HFFc6 (cell line): Measurements from ENCODE around the gene CCDC7. TPM values are rescaled to one million over a fixed set of nuclear protein-coding genes. Genes with fewer than 3 reads are reported as not detected.

ENCODE experiments used
- DNase-seq: peaks from one replicate; pipeline ENCODE4 v3.0.0-alpha.2; 2018
- H3K27ac Mint-ChIP-seq: 2 replicates; pipeline ENCODE4 v1.8.0; 2020; ENCODE audit warnings: mild to moderate bottlenecking, mixed read lengths
- H3K27me3 Mint-ChIP-seq: 2 replicates; pipeline ENCODE4 v1.8.0; 2021; ENCODE audit warnings: mild to moderate bottlenecking, moderate library complexity, mixed read lengths; ENCODE audit not compliant: insufficient read depth
- H3K36me3 Mint-ChIP-seq: 2 replicates; pipeline ENCODE4 v1.8.0; 2021; ENCODE audit warnings: low read depth, mixed read lengths
- H3K4me1 Mint-ChIP-seq: 2 replicates; pipeline ENCODE4 v1.8.0; 2020; ENCODE audit warnings: low read depth, mixed read lengths
- H3K4me3 Mint-ChIP-seq: 2 replicates; pipeline ENCODE4 v1.8.0; 2020; ENCODE audit warnings: mild to moderate bottlenecking, moderate library complexity, mixed read lengths
- H3K9me3 Mint-ChIP-seq: 2 replicates; pipeline ENCODE4 v1.8.0; 2020; ENCODE audit warnings: mild to moderate bottlenecking, mixed read lengths
- total RNA-seq, 6 experiments: library from RNA; stranded (reverse); fragmentation: NEBNext Ultra II Directional; extraction: Animal tissue kit (Norgen Biotek cat#: 25700); gene quantifications; 2 replicates in 1 of 6; 3 replicates in 5 of 6; pipeline ENCODE4 v1.2.3, GENCODE V29; 2021
- TF ChIP-seq, protein P1 (sequence below): fragments of 200-600 bp; sonication (generic); IDR thresholded peaks from 2 replicates; pipeline ENCODE4 v1.5.0; 2021; ENCODE audit warnings: antibody characterized with exemption, mild to moderate bottlenecking

The CCDC7 gene
- total RNA-seq, 6 experiments from 2014 or later: 3.1 to 3.9 (median 3.7) TPM

DNA sequence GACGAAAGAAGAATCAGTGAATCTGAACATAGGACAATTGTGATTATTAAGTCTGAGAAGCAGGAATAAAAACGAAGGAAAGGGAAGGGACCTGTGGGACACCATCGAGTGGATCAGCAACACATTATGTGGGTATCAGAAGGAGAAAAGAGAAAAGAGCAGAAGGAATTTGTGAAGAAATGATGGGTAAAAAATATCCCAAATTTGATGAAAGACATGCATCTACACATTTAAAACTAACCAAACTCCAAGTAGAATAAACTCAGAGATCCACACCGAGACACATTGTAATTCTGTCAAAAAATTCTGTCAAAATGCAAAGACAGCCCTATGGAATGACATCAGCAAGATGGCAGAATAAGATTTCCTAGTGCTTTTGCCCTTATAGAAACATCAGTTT lies 341.0 kb downstream of the CCDC7 start:
- Mint-ChIP-seq H3K4me1 (peaks cover 6% of the 10 kb centered on the region), H3K4me3 (no peak overlapping the region), H3K9me3 (no peaks in the 10 kb centered on the region), H3K27ac (no peak overlapping the region), H3K36me3 (peaks cover 5% of the 10 kb centered on the region; the same call in 1 of the 2 replicates), H3K27me3 (no peaks in the 10 kb centered on the region)
- DNase-seq: no peak
- TF ChIP-seq, protein P1, sequence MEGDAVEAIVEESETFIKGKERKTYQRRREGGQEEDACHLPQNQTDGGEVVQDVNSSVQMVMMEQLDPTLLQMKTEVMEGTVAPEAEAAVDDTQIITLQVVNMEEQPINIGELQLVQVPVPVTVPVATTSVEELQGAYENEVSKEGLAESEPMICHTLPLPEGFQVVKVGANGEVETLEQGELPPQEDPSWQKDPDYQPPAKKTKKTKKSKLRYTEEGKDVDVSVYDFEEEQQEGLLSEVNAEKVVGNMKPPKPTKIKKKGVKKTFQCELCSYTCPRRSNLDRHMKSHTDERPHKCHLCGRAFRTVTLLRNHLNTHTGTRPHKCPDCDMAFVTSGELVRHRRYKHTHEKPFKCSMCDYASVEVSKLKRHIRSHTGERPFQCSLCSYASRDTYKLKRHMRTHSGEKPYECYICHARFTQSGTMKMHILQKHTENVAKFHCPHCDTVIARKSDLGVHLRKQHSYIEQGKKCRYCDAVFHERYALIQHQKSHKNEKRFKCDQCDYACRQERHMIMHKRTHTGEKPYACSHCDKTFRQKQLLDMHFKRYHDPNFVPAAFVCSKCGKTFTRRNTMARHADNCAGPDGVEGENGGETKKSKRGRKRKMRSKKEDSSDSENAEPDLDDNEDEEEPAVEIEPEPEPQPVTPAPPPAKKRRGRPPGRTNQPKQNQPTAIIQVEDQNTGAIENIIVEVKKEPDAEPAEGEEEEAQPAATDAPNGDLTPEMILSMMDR: no peak

DNA sequence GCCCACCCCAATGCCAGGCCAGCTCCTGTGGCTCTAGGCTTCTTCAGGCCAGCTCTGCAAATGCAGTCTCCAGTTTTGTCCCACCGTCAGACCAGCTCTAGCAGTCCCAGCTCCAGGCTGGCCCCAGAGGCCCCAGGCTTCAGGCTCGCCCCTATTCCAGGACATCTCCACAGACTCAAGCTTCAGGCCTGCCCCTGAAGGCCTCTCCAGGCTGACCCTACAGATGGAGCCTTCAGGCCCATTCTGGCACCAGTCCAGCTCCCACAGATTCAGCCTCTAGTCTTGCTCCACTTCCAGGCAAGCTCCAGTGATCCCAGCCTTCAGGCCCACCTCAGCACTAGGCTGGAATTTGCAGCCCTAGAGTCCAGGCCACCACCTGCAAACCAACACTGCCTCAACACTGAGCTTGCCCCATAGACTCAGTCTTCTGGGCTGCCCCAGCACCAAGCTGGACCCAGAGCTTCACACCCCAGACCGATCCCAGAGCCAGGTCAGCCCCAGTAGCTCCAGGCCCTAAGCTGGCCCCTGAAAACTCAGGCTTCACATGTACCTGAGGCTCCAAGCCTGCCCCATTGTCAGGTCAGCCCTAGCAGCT lies 341.8 kb downstream of the CCDC7 start:
- no peaks in the 10 kb centered on the region for H3K9me3 Mint-ChIP-seq
- DNase-seq: no peak
- TF ChIP-seq, protein P1: no peak
- H3K27ac Mint-ChIP-seq: no peak overlapping the region
- H3K27me3 Mint-ChIP-seq: no peaks in the 10 kb centered on the region
- no peak overlapping the region for H3K4me3 Mint-ChIP-seq
- H3K4me1 Mint-ChIP-seq: peaks cover 6% of the 10 kb centered on the region
- peaks cover 5% of the 10 kb centered on the region; the same call in 1 of the 2 replicates for H3K36me3 Mint-ChIP-seq

DNA sequence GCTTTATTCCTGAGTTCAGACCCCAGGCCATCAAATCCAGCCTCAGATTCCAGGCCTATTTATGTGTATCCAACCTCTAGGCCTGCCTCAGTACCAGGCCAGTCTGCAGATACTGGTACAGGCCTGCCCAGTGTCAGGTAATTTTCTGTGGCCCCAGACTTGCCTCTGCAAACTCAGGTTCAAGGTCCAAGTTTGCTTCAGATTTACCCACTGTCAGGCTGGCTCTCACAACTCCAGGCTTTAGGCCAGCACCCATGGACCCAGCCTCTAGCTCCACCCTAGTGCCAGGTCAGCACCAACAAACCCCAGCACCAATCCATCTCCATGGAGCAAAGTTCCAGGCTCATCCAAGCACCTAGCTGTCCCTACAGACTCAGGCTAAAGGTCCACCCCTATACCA lies 342.4 kb downstream of the CCDC7 start:
- H3K36me3 Mint-ChIP-seq: peaks cover 5% of the 10 kb centered on the region; the same call in 1 of the 2 replicates
- H3K27me3 Mint-ChIP-seq: no peaks in the 10 kb centered on the region
- no peaks in the 10 kb centered on the region for H3K9me3 Mint-ChIP-seq
- H3K27ac Mint-ChIP-seq: no peak overlapping the region
- H3K4me3 Mint-ChIP-seq: no peak overlapping the region
- H3K4me1 Mint-ChIP-seq: peaks cover 6% of the 10 kb centered on the region
- TF ChIP-seq, protein P1: no peak
- DNase-seq: no peak

DNA sequence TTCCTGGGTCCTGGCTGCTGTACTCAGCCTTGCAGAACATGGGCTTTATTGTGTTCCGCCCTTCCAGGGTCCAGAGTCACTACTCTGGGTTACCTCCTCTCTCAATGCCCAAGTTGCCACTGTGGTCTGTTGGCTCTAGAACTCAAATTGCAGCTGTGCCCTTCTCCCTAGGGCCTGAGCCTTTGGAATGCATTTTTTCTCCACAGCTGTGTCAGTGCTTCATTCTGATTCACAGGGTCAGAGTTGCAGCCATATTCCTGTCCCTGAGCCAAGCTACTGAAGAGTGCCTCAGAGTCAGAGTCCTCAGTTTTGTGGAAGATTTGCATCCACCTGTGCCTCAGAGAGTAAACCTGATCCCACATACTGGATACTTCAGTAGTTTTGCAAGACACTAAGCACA lies 344.5 kb downstream of the CCDC7 start:
- TF ChIP-seq, protein P1: no peak
- no peak overlapping the region for H3K27ac Mint-ChIP-seq
- H3K4me1 Mint-ChIP-seq: peaks cover 13% of the 10 kb centered on the region
- peak; percentile 1 for DNase-seq
- H3K36me3 Mint-ChIP-seq: peaks cover 5% of the 10 kb centered on the region; the same call in 1 of the 2 replicates
- no peak overlapping the region for H3K4me3 Mint-ChIP-seq
- H3K9me3 Mint-ChIP-seq: no peaks in the 10 kb centered on the region
- no peaks in the 10 kb centered on the region for H3K27me3 Mint-ChIP-seq

DNA sequence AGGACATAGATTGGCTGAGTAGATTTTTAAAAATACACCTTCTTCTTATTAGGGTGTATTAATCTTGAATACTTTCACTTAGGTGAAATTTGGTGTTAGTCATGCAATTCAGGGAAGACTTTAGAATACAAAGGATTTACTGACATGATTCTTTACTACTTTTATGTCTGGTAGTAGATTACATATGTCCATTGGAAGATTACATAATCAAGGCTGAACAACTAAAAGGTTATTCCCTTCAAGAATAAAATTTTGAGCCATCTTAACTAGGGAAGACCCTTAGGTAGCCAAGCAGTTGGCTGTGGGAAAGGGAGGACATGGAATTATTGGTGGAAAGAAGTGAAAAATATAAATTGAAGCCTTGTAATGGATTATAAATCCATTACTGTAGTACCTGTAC lies 347.1 kb downstream of the CCDC7 start:
- H3K27me3 Mint-ChIP-seq: no peaks in the 10 kb centered on the region
- TF ChIP-seq, protein P1: no peak
- no peak for DNase-seq
- H3K4me3 Mint-ChIP-seq: no peak overlapping the region
- H3K4me1 Mint-ChIP-seq: peaks cover 14% of the 10 kb centered on the region
- H3K27ac Mint-ChIP-seq: no peak overlapping the region
- no peaks in the 10 kb centered on the region for H3K36me3 Mint-ChIP-seq
- no peaks in the 10 kb centered on the region for H3K9me3 Mint-ChIP-seq
